GM18907 (cell line): Measurements from ENCODE around the gene POLG2.

Source experiments
- ATAC-seq: cut with Tn5 transposase; IDR thresholded peaks from one replicate; pipeline ENCODE4 v1.9.1; 2021; ENCODE audit warnings: mild to moderate bottlenecking, moderate library complexity; ENCODE audit not compliant: unreplicated experiment

POLG2 gene

GRCh38 chr17:64496786-64497564, at the start of gene POLG2:
TSS of gene POLG2 (minus strand) at chr17:64497054. CDS start at chr17:64496968, 86 bp downstream.
- ATAC-seq = peak; percentile 82

GRCh38 chr17:64544742-64545141, 47.9 kb upstream of the POLG2 start:
- no peak for ATAC-seq

- no peak for ATAC-seq
Observed at GRCh38 chr17:64540118-64540776, 43.4 kb upstream of the POLG2 start.

- no peak for ATAC-seq
Observed at GRCh38 chr17:64538508-64539130, 41.8 kb upstream of the POLG2 start.

DNA sequence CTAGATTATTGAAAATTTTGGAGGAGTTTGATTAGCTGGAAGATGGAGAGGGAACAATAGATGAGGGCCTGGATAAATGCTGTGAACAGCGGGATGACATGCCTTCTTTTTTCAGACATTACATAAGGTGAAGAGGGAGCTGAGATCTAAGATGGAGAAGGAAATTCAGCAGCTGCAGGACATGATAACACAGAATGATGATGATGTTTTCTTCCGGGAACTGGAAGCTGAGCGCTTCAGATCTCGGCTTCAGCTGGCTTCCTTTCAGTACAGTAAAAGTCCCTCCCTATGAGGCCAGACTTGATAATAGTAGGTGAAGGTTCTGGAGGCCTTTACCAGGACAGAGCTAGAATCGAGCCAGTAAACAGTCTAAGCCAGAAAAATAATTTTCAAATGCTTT, 40.6 kb upstream of the POLG2 start:
- ATAC-seq = no peak

DNA sequence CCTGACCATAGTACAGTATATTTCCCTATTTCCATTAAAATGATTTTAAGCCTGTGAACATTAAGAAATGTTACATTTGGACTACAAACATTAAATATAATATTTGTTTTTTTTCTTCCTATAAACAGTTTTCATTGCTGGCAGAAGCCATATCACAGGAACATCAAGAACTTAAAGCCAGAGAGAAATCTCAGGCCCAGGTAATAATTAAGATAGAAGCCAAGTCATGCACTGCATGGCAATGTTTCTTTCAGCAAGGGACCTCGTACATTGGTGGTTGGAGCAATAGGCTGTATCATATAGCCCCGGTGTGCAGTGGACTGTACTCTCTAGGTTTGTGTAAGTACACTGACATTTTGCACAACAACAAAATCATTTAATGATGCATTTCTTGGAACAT, 40.1 kb upstream of the POLG2 start:
- ATAC-seq = no peak

- ATAC-seq = no peak
Observed at GRCh38 chr17:64535357-64535756, 38.5 kb upstream of the POLG2 start.

GRCh38 chr17:64534187-64534586, 37.3 kb upstream of the POLG2 start:
- ATAC-seq = no peak

DNA sequence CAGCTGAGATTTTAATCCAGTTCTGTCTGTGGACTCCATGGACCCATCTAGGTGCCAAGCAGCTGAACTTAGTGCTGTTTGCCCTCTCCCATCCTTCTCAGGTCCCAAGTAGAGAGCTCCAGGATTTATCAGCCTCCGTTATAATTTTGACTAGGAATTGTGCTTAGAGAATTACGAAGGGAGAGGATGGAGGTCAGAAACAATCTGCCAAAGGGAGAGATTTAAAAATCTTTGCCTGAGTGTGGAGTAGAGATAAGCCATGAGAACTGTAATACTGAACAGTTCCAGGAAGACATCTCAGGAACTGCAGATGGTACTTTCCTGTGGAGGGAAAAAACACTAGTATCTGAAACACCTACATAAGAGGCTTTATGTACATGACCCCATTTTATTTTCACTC, 36.9 kb upstream of the POLG2 start:
- ATAC-seq = no peak

DNA sequence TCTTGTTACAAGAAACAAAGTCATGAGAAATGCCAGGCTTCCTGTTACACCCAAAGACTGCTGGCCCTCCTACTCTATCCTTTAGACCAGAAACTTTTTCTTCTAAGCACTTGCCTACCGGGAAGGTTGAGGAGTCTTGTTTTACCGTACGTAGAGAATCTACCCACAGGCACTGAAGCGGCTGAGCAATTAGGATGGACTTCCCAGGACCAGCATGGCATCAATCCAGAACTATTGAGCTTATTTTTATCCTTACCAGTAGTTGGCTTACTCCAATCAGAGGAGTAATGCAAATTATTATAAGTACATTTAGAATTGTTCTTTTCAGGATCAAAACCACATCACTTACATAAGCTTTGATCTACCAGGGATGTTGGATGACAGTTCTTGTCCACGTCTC, 35.6 kb upstream of the POLG2 start:
- ATAC-seq = no peak

GRCh38 chr17:64531955-64532371, 35.1 kb upstream of the POLG2 start:
- ATAC-seq = no peak

GRCh38 chr17:64529221-64529620, 32.4 kb upstream of the POLG2 start:
- ATAC-seq = no peak

GRCh38 chr17:64527914-64528313, 31.1 kb upstream of the POLG2 start:
- ATAC-seq = no peak

- ATAC-seq = no peak
Observed at GRCh38 chr17:64520359-64520758, 23.5 kb upstream of the POLG2 start.

- ATAC-seq = no peak
Observed at GRCh38 chr17:64519601-64520000, 22.7 kb upstream of the POLG2 start.

GRCh38 chr17:64515829-64516228, 19.0 kb upstream of the POLG2 start:
- no peak for ATAC-seq

DNA sequence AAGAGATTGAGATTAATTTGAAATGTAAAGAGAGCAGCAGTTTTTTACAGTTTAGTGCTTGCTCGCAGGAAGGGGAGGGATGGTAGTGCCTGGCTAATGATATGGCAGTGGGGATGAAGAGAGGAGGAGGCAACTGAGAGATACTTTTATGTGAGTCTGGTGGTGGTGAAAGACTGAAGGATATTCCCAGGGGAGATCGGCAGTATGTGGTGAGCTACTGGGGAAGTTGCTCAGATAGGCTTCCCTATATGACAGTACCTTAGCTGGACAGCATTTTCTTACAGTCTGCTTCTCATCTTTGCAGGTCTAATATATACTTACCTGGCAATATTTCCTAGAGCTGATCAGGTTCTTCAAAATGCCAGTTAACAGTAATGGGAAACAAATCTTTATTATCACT, 18.6 kb upstream of the POLG2 start:
- no peak for ATAC-seq

DNA sequence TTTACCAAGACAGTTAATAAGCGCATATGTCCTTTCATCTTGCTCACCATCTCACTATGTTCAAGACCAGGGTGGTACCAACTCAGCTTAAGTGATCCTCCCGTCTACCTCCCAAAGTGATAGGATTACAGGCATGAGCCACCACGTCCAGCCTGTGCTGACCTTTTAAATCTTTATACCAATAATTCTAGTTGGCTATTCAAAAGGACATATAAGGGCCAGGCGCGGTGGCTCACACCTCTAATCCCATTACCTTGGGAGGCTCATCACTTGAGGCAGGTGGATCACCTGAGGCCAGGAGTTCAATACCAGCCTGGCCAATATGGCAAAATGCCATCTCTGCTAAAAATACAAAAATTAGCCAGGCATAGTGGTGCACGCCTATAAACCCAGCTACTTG, 12.3 kb upstream of the POLG2 start:
- no peak for ATAC-seq

- ATAC-seq = no peak
Observed at GRCh38 chr17:64508683-64509082, 11.8 kb upstream of the POLG2 start.

- ATAC-seq = peak; percentile 22
Observed at GRCh38 chr17:64507413-64507782, 10.5 kb upstream of the POLG2 start.

GRCh38 chr17:64506576-64507412, 9.9 kb upstream of the POLG2 start, which contains the start of gene CEP95:
TSS of gene CEP95 (plus strand) at chr17:64506977. CDS start at chr17:64507098, 121 bp downstream.
- ATAC-seq = peak; percentile 74
